Uterus (tissue), 4 donors: Measurements from ENCODE around the gene MIPEP. TPM values are rescaled to one million over a fixed set of nuclear protein-coding genes. Genes with fewer than 3 reads are reported as not detected.

ENCODE experiments used
- DNase-seq, 2 donors: peaks; one replicate each; pipeline ENCODE4 v3.0.0-alpha.2; 2019 to 2020
- H3K27ac ChIP-seq, 2 donors: fragments of 200-600 bp; sonication (generic); 1 replicate in 1 of 2; 2 replicates in 1 of 2; pipeline ENCODE4 v1.5.1; 2016 to 2018
- H3K27me3 ChIP-seq, 2 donors: fragments of 200-600 bp; sonication (generic); one replicate each; pipeline ENCODE4 v1.5.1; 2018 to 2019; ENCODE audit warnings: control low read depth in 1 of 2
- H3K36me3 ChIP-seq, 2 donors: fragments of 200-600 bp; sonication (generic); one replicate each; pipeline ENCODE4 v1.5.1; 2019; ENCODE audit warnings: control low read depth in 1 of 2
- H3K4me1 ChIP-seq, 2 donors: fragments of 200-600 bp; sonication (generic); one replicate each; pipeline ENCODE4 v1.5.1; 2018 to 2019; ENCODE audit warnings: control low read depth in 1 of 2
- H3K4me3 ChIP-seq, 2 donors: fragments of 200-600 bp; sonication (generic); 1 replicate in 1 of 2; 2 replicates in 1 of 2; pipeline ENCODE4 v1.5.1; 2018 to 2019; ENCODE audit warnings: mild to moderate bottlenecking in 1 of 2
- H3K9me3 ChIP-seq, 2 donors: fragments of 200-600 bp; sonication (generic); one replicate each; pipeline ENCODE4 v1.5.1; 2019; ENCODE audit warnings: control low read depth in 1 of 2
- POLR2A ChIP-seq, 2 donors: fragments of 450-650 bp; IDR thresholded peaks; one replicate each; pipeline ENCODE4 v1.6.1; 2016; ENCODE audit warnings: antibody characterized with exemption in 2 of 2, mild to moderate bottlenecking in 1 of 2, moderate library complexity in 1 of 2
- intact Hi-C: fragments of 100-400 bp; cut with DNase I; formaldehyde crosslinking; loops from one replicate; pipeline ENCODE4 v1.15.1; 2023; ENCODE audit warnings: low total_unique reads
- total RNA-seq, 4 donors: library from RNA; depleted of rRNA in 3 of 4; stranded (reverse); fragments of >200 nt in 3 of 4; gene quantifications; one replicate each; pipeline versions ENCODE4 v1.1.0 to v1.2.4, GENCODE V29; 2014 to 2023
- TF ChIP-seq, protein P1 (sequence below), 4 experiments: fragments of 200-600 bp in 2 of 4; fragments of 450-650 bp in 2 of 4; sonication (generic) in 2 of 4; IDR thresholded peaks; one replicate each; pipeline ENCODE4 v1.5.1; 2016 to 2019; ENCODE audit warnings: antibody characterized with exemption in 4 of 4, mild to moderate bottlenecking in 2 of 4, moderate library complexity in 1 of 4
- donor health status: DM: yes; HTN: yes; CAD: no.

The MIPEP gene
- total RNA-seq, 4 donors from 2014 or later, result 0.77 to 31.5 (median 19.3) TPM

DNA sequence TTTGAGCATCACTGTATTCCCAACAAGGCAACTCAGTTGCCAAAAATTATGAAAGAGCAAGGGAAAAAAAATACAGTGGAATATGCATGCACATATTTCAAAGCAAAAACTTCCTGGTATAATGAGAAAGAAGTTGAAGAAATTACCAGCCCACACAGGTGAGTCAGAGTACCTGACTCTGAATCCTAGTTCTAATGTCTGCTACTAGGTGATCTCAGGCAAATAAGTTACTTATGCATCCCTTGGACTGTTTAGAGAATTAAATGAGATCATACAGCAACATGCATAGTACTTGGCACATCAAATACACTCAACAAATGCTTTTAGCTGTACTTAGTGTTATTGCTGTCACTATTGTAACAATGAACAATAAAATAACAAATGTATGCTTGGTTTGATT lies 144.9 kb downstream of the MIPEP start:
- Histone ChIP-seq H3K27ac (no peak overlapping the region), H3K36me3 (no peaks in the 10 kb centered on the region), H3K4me3 (no peak overlapping the region), H3K4me1 (no peaks in the 10 kb centered on the region), H3K9me3 (no peaks in the 10 kb centered on the region), H3K27me3 (no peaks in the 10 kb centered on the region)
- TF ChIP-seq, protein P1, sequence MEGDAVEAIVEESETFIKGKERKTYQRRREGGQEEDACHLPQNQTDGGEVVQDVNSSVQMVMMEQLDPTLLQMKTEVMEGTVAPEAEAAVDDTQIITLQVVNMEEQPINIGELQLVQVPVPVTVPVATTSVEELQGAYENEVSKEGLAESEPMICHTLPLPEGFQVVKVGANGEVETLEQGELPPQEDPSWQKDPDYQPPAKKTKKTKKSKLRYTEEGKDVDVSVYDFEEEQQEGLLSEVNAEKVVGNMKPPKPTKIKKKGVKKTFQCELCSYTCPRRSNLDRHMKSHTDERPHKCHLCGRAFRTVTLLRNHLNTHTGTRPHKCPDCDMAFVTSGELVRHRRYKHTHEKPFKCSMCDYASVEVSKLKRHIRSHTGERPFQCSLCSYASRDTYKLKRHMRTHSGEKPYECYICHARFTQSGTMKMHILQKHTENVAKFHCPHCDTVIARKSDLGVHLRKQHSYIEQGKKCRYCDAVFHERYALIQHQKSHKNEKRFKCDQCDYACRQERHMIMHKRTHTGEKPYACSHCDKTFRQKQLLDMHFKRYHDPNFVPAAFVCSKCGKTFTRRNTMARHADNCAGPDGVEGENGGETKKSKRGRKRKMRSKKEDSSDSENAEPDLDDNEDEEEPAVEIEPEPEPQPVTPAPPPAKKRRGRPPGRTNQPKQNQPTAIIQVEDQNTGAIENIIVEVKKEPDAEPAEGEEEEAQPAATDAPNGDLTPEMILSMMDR (IDR thresholded peaks at IDR 0.05), result no peak
- no peak for TF ChIP-seq POLR2A (IDR thresholded peaks at IDR 0.05)
- intact Hi-C loops, result no loop called here
- DNase-seq, result no peak

DNA sequence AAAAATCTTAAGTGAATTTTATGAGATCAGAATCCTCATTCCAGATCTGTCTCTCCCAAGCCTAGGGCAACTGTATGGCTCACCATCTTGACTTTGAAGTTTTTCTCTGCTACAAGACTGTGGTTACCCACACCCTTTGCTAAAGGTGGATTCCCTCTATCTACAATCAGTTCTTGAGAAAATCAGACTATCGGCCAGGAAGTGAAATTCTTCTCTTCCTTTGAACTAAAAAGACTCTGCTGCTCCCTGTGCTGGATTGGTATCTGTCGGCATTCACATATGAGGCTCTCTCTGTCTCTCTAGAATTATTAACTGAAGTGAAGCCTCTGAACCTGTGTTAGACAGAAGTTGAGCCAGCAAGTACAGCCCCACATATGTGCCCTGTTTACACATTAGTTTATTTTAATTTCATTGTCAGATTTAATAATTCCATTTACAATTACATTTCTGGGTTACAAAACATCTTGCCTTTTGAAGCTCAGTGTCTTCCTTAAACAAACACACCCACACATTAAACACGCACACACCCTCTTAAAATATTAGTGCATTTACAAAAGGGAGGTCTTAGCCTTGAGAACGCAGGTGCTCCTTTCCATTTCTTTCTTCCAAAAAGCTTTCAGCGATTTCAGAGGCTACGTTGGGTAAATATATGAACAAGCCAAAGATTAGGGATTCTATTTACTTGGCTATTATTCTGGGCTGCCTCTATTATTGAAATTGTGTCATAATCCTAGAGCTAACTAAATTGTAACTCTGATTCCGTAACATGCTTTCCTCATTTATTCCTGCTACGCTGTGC lies 145.7 kb downstream of the MIPEP start:
- no peak for TF ChIP-seq POLR2A (IDR thresholded peaks at IDR 0.05)
- TF ChIP-seq, protein P1 (IDR thresholded peaks at IDR 0.05), result no peak
- no peak for DNase-seq
- no peak overlapping the region for H3K27ac ChIP-seq
- no peaks in the 10 kb centered on the region for H3K4me1 ChIP-seq
- H3K9me3 ChIP-seq, result no peaks in the 10 kb centered on the region
- no peaks in the 10 kb centered on the region for H3K27me3 ChIP-seq
- no peak overlapping the region for H3K4me3 ChIP-seq
- intact Hi-C loops, result no loop called here
- no peaks in the 10 kb centered on the region for H3K36me3 ChIP-seq

DNA sequence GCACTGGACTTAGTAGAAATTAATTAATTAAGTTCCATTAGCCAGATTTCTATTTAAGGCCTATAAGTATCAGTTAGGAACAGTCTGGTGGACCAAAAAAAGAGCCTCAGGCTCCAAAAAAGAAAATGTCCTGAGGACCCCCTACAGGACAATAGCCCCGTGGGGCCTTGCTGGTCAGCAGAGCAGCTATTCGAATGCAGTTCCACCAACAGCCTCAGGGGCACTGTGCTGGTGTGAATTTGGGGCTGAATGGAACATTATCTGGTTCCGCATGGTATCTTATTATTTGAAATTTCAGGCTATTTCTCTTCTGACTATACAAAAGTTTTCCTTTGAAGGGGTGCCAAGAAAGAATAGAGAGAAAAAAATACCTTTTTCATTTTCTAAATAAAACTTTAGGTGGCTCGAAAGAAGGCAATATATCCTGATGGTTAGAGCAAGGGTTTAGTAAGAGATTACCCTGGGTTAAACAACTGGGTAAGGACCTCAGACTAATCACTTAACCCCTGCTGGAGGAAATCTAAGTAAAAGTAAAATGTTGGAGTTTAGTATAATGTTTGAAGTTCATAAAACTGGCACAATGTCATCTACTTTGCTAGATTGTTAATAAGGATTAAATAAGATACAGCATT lies 147.2 kb downstream of the MIPEP start:
- Histone ChIP-seq H3K4me3 (no peak overlapping the region), H3K27me3 (no peaks in the 10 kb centered on the region), H3K27ac (no peak overlapping the region), H3K9me3 (no peaks in the 10 kb centered on the region), H3K36me3 (no peaks in the 10 kb centered on the region), H3K4me1 (no peaks in the 10 kb centered on the region)
- TF ChIP-seq, protein P1 (IDR thresholded peaks at IDR 0.05), result no peak
- TF ChIP-seq POLR2A (IDR thresholded peaks at IDR 0.05), result no peak
- intact Hi-C loops, result no loop called here
- no peak for DNase-seq

DNA sequence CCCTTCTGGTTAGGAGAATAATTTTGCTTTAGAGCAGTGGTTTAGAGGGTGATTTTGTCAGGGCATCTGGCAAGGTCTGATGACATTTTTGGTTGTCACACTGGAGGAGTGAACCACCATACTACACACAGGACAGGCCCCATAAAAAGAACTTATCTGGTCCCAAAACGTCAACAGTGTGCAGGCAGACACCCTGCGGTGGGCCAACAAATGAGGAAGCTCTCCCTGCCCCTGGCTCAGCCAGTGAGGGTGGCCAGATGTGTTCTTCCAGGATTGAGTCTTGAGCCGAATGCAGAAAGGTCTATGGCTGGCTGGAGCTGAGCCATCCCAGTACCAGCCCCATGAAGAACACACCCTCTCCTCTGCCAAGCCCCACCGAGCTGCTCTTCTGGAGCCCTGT lies 149.2 kb downstream of the MIPEP start:
- no peak overlapping the region for H3K27ac ChIP-seq
- no peak for DNase-seq
- intact Hi-C loops, result no loop called here
- no peak for TF ChIP-seq POLR2A (IDR thresholded peaks at IDR 0.05)
- TF ChIP-seq, protein P1 (IDR thresholded peaks at IDR 0.05), result no peak
- H3K4me1 ChIP-seq, result no peaks in the 10 kb centered on the region
- no peaks in the 10 kb centered on the region for H3K36me3 ChIP-seq
- no peaks in the 10 kb centered on the region for H3K27me3 ChIP-seq
- no peaks in the 10 kb centered on the region for H3K9me3 ChIP-seq
- H3K4me3 ChIP-seq, result no peak overlapping the region

DNA sequence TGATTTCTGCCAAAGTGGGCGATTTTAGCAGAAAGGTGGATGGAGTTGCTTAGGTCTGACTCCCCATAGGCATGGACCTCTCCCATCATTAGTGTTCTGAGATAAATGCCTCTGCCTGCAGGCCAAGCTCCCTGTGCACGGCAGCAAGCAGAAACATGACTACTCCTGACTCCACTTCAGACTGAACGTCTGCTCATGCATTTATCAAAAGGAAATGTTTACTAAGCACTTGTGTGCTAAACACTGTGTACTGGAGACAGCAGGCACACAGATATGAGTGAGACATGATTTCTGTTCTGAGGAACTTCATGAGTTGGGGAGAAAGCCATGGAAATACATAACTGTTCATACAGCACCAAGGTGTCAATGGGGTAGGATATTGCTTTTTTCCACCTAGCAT lies 149.6 kb downstream of the MIPEP start:
- TF ChIP-seq POLR2A (IDR thresholded peaks at IDR 0.05), result no peak
- TF ChIP-seq, protein P1 (IDR thresholded peaks at IDR 0.05), result no peak
- H3K9me3 ChIP-seq, result no peaks in the 10 kb centered on the region
- H3K4me1 ChIP-seq, result no peaks in the 10 kb centered on the region
- no peak overlapping the region for H3K27ac ChIP-seq
- H3K36me3 ChIP-seq, result no peaks in the 10 kb centered on the region
- no peak for DNase-seq
- H3K27me3 ChIP-seq, result no peaks in the 10 kb centered on the region
- intact Hi-C loops, result no loop called here
- no peak overlapping the region for H3K4me3 ChIP-seq
